Left lung (tissue), 10 donors: ENCODE results near the gene PRKD2. TPM values are rescaled to one million over a fixed set of nuclear protein-coding genes. Genes with fewer than 3 reads are reported as not detected.

Source experiments
- ATAC-seq: fragments of 200-7000 bp; cut with Tn5 transposase; one replicate; pipeline ENCODE4 v1.9.1; 2020; ENCODE audit warnings: moderate library complexity
- DNase-seq, 4 donors: peaks; one replicate each; pipeline ENCODE4 v3.0.0-alpha.2; 2013 to 2020
- H3K27ac ChIP-seq, 2 donors: fragments of 200-600 bp; sonication (generic) in 1 of 2; one replicate each; pipeline versions ENCODE4 v1.5.0 to v1.8.0; 2020 to 2021
- H3K27me3 ChIP-seq, 2 donors: fragments of 200-600 bp; sonication (generic) in 1 of 2; one replicate each; pipeline versions ENCODE4 v1.5.0 to v1.8.0; 2020 to 2021
- H3K36me3 ChIP-seq, 2 donors: fragments of 200-600 bp; sonication (generic) in 1 of 2; one replicate each; pipeline versions ENCODE4 v1.5.0 to v1.8.0; 2020 to 2021
- H3K4me1 ChIP-seq, 2 donors: fragments of 200-600 bp; one replicate each; pipeline ENCODE4 v1.8.0; 2021
- H3K4me3 ChIP-seq, 2 donors: fragments of 200-600 bp; sonication (generic) in 1 of 2; one replicate each; pipeline versions ENCODE4 v1.5.0 to v1.8.0; 2020 to 2021; ENCODE audit warnings: mild to moderate bottlenecking in 1 of 2
- H3K9me3 ChIP-seq, 2 donors: fragments of 200-600 bp; sonication (generic) in 1 of 2; one replicate each; pipeline versions ENCODE4 v1.5.0 to v1.8.0; 2020 to 2021
- CTCF ChIP-seq, 2 donors: fragments of 200-600 bp; sonication (generic) in 1 of 2; IDR thresholded peaks; one replicate each; pipeline versions ENCODE4 v1.5.0 to v1.8.0; 2021; ENCODE audit warnings: antibody characterized with exemption in 2 of 2
- intact Hi-C, 2 donors: fragments of 100-400 bp; cut with DNase I; formaldehyde crosslinking; loops; one replicate each; pipeline versions ENCODE4 v1.11.2 to v1.14.2; 2022
- polyA plus RNA-seq, 6 donors: library from polyadenylated mRNA; unstranded; fragments of 120-200 nt; gene quantifications; one replicate each; pipeline ENCODE4 v1.2.1, GENCODE V29; 2013; ENCODE audit not compliant: insufficient read length in 6 of 6
- total RNA-seq, 2 donors: library from RNA; stranded (reverse); fragmentation: NEBNext Ultra II Directional; extraction: Animal tissue kit (Norgen Biotek cat#: 25700); gene quantifications; one replicate each; pipeline ENCODE4 v1.2.1, GENCODE V29; 2021
- donor health status: DM: no; HTN: yes; CAD: no.
- donor health status: DM: no; HTN: no; CAD: no.

The PRKD2 gene
- total and polyA plus RNA-seq, 8 donors = 37.8 to 61.4 (median 53.1) TPM

DNA sequence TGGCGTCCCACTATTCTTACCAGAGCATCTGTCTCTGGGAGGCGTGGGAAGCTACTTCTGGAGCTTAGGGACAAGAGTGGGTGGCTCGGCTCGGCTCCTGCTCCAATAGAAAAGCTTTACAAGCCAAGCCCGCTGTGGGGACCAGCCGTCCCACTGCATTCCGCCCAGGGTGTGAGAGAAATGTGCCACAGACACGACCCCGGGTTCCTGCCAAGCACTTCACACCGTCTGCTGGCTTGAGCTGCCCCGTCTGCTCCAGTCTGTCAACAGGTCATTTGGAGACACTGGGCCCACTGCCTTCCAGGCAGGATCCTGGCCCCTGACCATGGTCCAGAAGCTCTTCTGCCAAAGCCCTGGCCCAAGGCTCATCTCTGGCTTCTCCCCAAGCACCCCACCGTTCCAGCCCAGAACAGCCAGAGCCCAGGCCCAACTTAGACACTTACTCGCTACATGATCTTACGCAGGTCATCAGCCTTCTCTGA lies 22.4 kb upstream of the PRKD2 start:
- intact Hi-C loops = no loop called here
- H3K36me3 ChIP-seq = peaks cover 0 to 54% of the 10 kb centered on the region in 2 donors
- no peak overlapping the region for H3K27ac ChIP-seq
- no peaks in the 10 kb centered on the region for H3K27me3 ChIP-seq
- no peak for TF ChIP-seq CTCF (IDR thresholded peaks at IDR 0.05)
- no peak overlapping the region for H3K4me3 ChIP-seq
- H3K4me1 ChIP-seq = peaks cover 0 to 79% of the 10 kb centered on the region in 2 donors
- ATAC-seq (no peak), DNase-seq (peak in 3 of 4 donors; percentile 54 to 76 (median 64))
- H3K9me3 ChIP-seq = no peaks in the 10 kb centered on the region

DNA sequence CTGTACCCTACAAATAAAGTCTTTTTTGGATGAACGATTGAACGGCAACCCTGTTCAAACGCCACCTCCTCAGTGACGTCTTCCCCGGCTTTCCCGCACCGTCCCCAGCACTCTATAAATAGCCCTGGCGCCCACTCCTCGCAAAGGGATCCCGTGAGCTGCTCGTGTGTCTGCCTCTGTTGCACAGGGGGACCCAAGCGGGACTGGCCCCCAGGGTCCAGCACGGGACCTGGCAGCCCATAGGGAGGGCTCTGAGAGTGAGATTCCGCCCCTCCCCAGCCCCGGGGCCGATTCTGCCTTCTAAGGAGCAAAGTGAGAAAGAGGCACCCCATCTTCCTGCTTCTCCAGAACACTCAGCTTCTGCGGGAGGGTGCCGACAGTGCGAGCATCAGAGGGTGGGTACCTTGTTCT lies 20.9 kb upstream of the PRKD2 start:
- H3K27me3 ChIP-seq = no peaks in the 10 kb centered on the region
- H3K9me3 ChIP-seq = no peaks in the 10 kb centered on the region
- TF ChIP-seq CTCF (IDR thresholded peaks at IDR 0.05) = no peak
- DNase-seq (peak in 1 of 4 donors; percentile 50), ATAC-seq (no peak)
- H3K27ac ChIP-seq = no peak overlapping the region
- H3K4me3 ChIP-seq = no peak overlapping the region
- intact Hi-C loops = no loop called here
- H3K36me3 ChIP-seq = peaks cover 0 to 67% of the 10 kb centered on the region in 2 donors
- peaks cover 2 to 77% of the 10 kb centered on the region in 2 donors for H3K4me1 ChIP-seq

DNA sequence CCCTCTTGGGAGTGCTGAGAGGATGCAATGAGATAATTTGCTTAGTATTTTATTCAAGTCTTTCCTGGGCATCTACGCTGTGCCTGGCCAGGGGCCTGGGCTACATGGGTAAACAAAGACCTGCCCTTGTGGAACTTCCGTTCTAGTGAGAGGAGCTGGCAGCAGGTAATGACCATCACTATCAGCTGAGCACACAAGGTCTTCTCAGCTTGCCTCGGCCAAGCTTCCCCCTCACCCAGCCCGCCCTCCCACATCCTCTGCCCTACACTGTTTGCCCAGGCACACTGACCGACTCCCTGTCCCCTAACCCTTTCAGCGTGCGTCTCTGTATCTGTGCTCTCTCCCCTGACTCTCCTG lies 20.4 kb upstream of the PRKD2 start:
- peaks cover 0 to 70% of the 10 kb centered on the region in 2 donors for H3K36me3 ChIP-seq
- TF ChIP-seq CTCF (IDR thresholded peaks at IDR 0.05) = no peak
- no peak overlapping the region for H3K4me3 ChIP-seq
- no peaks in the 10 kb centered on the region for H3K9me3 ChIP-seq
- intact Hi-C loops = no loop called here
- DNase-seq (no peak), ATAC-seq (no peak)
- H3K27me3 ChIP-seq = no peaks in the 10 kb centered on the region
- peaks cover 4 to 77% of the 10 kb centered on the region in 2 donors for H3K4me1 ChIP-seq
- peak overlapping the region in 1 of 2 donors; percentile 0 for H3K27ac ChIP-seq

GRCh38 chr19:46736531-46737297 lies 19.8 kb upstream of the PRKD2 start:
- TF ChIP-seq CTCF (IDR thresholded peaks at IDR 0.05) = no peak
- Histone ChIP-seq H3K27me3 (no peaks in the 10 kb centered on the region), H3K36me3 (peaks cover 0 to 66% of the 10 kb centered on the region in 2 donors), H3K9me3 (no peaks in the 10 kb centered on the region), H3K27ac (peak overlapping the region in 1 of 2 donors; percentile 0), H3K4me1 (peaks cover 6 to 77% of the 10 kb centered on the region in 2 donors), H3K4me3 (no peak overlapping the region)
- DNase-seq (peak in 2 of 4 donors; percentile 33 to 68), ATAC-seq (no peak)
- intact Hi-C loops = no loop called here

GRCh38 chr19:46733690-46734292 lies 16.9 kb upstream of the PRKD2 start:
- intact Hi-C loops = no loop called here
- Histone ChIP-seq H3K4me1 (peaks cover 6 to 89% of the 10 kb centered on the region in 2 donors), H3K27ac (peak overlapping the region; percentile 49 to 94), H3K9me3 (no peaks in the 10 kb centered on the region), H3K4me3 (no peak overlapping the region), H3K36me3 (peaks cover 0 to 85% of the 10 kb centered on the region in 2 donors), H3K27me3 (no peaks in the 10 kb centered on the region)
- no peak for ATAC-seq
- peak in 1 of 4 donors; percentile 70 for DNase-seq
- no peak for TF ChIP-seq CTCF (IDR thresholded peaks at IDR 0.05)
